ENCODE data around the gene XYLT1.

Gene XYLT1

GRCh38 chr16:17397499-17397891, 73.3 kb downstream of the XYLT1 start:
- DNase-seq (ENCODE audit: low read depth) = no peak

DNA sequence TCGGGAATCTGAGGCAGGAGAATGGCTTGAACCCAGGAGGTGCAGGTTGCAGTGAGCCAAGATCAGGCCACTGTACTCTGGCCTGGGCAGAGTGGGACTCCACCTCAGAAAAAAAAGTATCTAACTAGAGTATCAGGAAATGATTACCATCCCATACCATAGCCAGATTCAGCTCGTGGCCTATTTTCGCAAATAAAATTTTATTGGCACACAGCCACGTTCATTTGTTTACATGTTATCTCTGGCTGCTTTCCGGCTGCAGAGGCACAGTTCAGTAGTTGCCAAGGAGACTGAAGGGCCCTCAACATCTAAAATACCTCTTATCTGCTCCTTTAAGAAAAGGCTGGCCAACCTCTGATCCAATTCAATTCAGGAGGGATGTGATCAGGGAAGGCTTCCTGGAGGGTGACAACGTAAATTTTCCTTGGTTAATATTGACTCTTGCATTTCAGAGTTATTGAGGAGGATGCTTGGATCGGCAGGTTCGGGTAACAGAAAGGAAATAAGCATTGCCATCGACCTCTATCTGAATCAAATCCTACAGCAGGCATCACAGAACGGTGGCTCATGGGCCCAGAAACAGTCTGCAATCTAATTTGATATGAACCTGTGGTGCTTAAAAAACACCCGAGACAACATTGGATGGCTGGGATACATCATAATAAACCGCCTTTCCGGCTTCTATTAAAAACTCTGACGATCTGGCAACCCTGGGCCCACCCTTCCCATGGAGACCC, 73.8 kb downstream of the XYLT1 start:
- no peak for DNase-seq (ENCODE audit: low read depth)

- no peak for DNase-seq (ENCODE audit: low read depth)
These were observed 74.8 kb downstream of the XYLT1 start for GRCh38 chr16:17395849-17396480.

DNA sequence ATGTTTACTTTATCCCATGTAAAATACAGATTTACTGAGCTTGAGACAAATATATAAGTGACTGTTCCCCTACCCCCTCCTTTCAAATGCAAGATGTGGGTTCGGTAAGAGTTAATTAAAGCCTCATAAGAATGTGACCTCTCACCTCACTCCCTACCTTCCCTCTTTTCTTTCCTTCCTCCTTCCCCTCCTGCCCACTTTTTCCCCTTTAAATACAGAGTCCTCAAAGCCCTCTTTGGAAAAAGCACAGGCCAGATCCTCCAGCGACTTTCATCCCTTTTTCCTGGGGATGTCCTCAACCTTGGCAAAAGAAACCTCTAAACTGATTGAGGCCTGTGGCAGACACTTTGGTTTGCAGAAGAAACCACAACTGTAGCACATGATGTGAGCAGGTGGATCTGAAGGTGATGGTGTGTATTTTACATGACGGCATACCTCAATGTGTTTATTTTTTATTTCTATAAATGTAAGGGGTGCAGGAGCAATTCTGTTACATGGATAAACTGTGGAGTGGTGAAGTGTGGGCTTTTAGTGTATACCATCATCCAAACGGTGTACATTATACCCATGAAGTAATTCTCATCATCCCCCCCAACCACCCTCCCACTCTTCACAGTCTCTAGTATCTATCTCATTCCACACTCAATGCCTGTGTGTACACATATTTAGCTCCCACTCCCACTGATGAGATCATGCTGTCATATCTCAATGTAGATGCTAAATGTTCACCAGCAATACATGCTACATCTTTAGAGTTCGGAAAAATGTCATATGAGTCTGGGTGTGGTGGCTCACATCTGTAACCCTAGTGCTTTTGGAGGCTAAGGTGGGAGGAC, 77.7 kb downstream of the XYLT1 start:
- DNase-seq (ENCODE audit: low read depth) = no peak

DNA sequence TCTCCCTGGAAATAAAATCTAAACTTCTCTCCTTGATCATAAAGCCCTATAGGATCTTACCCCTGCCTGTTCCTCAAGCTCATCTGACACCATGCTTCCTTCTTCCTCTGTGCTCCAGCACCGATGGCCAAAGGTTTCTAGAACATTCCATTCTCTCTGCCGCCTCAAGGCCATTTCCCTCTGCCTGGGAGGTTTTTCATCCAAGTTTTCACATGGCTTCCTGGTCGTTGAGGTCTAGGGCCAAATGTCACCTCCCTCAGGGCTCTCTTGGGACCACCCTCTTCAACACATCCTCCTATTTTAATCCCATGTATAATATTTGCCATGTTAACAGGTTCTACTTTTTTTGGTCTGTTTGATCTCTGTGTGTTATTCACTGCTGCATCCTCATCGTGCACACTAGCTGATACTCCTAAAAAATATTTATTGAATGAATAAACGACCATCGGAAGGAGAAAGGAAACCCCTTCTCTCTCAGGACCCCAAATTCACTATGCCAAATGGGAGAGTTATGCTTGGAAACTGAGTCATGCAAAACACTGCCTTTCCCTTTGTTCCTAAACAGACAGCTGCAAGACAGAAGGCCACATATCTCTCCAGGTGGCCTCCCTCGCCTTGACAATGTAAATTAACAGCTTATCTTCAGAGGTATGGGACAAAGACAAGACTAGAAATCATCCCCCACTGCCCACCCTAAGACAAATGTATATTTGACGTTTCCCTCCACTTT, 78.5 kb downstream of the XYLT1 start:
- no peak for DNase-seq (ENCODE audit: low read depth)

- no peak for DNase-seq (ENCODE audit: low read depth)
These were observed 79.0 kb downstream of the XYLT1 start for GRCh38 chr16:17391715-17392114.

DNA sequence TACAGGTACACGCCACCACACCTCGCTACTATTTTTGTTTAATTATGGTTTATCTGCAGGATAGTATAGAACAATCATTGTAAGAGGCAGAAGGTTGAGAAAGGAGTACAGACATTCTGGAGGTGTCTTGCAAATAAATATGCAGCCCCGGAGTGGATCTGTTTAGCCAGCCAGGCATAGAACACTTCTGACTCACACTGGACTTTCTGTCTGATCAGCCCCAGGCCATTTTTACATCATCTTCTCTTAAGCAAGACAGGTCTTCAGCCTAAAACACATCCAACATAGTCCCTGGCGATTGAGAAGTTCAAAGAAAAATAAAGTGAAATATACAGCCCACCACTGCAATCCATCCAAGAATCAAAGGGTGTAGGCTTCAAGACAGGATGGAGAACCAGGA, 81.4 kb downstream of the XYLT1 start:
- no peak for DNase-seq (ENCODE audit: low read depth)

DNA sequence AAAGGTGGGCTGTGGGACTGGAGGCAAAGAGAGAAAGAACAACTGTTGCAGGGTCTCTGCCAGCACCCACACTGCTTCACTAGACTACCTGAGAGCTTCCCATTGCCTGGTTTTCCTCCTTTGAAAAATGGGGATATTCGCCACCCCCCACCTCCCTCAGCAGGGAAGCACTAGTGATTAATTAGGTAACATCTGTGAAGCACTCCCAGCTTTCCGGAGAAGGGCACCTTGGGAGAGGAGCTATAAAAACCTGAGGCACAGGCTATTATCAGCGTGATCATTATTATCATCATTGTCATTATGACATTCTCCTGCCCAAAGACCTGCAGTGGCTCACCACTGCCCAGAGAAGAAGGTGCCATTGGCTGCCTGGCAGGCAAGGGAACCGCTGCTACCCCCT, 83.5 kb downstream of the XYLT1 start:
- DNase-seq (ENCODE audit: low read depth) = no peak

DNA sequence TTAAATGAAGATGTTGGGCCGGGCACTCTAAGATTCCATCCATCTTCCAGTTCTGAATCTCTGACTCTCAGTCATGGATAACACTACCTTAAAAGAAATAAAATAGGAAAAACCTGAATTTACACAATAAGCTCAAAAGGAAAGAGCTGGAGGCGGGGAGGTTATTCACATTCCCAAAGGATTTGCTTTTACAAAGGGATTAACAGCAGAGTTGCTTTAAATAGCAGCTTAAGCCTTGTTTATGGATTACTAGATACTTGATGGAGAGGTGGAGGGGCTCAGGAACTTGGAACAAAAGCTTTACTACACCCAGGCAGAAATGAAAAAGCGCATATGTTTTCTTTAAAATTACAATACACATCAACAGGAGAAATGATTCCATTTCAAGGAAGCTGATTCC, 84.5 kb downstream of the XYLT1 start:
- no peak for DNase-seq (ENCODE audit: low read depth)

- no peak for DNase-seq (ENCODE audit: low read depth)
These were observed 86.3 kb downstream of the XYLT1 start for GRCh38 chr16:17384471-17384870.

- no peak for DNase-seq (ENCODE audit: low read depth)
These were observed 87.6 kb downstream of the XYLT1 start for GRCh38 chr16:17382949-17383863.

DNA sequence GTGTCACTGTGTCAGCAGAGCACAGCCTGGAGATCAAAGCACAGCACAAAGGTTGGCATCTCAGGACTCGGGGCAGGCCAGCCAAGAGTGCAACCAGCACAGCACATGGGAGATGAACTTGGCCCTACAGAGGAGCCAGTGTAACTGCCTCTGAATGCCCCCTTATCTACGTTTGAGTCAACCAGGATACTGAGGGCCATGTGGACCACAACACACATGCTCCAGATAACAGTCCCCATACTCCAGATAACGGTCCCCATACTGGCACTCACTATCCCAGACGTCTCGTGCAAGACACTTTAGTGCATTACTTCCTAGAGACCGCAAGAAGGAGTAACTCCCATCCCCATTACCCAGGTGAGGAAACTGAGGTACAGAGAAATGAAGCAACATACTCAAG, 88.2 kb downstream of the XYLT1 start:
- DNase-seq (ENCODE audit: low read depth) = no peak

DNA sequence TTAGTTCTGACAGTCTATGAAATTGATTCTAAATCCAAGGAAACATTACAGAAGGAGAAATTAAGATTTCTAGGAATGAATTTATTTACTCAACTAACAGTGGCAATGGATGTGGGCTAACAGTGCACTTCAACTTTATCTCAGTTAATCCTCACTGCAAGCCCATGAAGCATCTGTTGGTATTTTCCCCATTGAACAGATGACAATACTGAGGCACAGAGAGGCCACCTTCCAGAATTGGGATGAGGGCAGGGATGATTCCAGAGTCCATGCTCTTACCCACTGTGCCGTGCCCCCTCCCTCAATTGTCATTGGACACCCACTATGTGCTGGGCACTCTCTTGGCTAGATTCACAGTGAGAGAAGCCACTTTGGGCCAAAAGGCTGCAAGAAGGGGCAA, 89.0 kb downstream of the XYLT1 start:
- no peak for DNase-seq (ENCODE audit: low read depth)

DNA sequence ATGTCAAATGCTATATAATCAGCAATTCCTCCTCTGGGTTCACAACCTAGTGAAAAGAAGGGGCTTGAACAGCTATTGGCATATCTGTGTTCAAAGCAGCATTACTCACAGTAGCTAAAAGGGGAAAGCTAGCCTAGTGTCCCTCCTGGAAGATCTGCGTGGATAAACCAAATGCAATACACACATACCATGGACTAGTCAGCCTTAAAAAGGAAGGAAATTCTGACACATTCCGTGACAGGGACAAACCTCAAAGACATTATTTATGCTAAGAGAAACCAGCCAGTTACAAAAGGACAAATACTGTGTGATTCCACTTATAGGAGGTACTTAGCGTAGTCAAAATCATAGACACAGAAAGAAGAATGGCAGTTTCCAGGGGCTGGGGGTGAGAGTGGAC, 90.1 kb downstream of the XYLT1 start:
- no peak for DNase-seq (ENCODE audit: low read depth)

DNA sequence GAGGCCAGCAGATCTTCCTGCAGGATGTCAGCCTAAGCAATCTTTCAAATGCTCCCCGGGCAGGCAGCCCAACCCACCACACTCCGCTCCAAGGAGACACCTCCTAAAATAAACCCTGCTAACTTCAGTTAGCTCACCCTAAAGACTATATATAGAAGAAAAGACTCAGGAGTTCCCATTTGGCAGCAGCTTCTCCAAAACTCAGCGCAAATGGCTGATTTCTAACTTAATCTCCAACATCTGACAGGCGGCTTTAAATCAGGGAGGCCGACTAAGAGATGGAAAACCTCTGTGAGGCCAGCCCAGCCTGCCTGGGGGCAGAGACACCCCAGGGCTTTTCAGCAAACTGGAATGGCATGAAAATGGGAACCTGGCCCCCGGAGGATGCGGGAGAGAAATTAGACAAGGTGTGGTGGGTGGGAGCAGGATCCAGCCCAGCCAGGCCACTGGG, 91.6 kb downstream of the XYLT1 start:
- DNase-seq (ENCODE audit: low read depth) = no peak

GRCh38 chr16:17377360-17378324, 93.1 kb downstream of the XYLT1 start:
- DNase-seq (ENCODE audit: low read depth) = no peak

GRCh38 chr16:17375461-17376304, 95.1 kb downstream of the XYLT1 start:
- no peak for DNase-seq (ENCODE audit: low read depth)

- no peak for DNase-seq (ENCODE audit: low read depth)
These were observed 96.0 kb downstream of the XYLT1 start for GRCh38 chr16:17374668-17375255.

DNA sequence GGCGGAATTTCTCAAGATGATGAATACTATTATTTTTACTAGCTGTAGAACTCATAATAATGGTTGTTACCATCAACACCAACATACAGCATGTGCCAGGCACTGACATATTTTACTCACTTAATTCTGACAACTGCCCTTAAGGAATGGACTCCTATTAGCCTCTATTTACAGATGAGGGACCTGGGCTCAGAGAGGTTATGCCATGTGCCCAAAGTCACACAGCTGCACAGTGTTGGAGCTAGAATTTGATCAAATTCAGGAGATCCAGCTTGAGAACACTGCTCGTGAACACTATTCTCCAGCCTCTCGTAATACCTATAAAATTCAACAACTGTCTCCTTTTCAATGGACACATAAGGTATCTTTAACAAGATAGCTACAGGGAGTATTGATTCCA, 97.2 kb downstream of the XYLT1 start:
- DNase-seq (ENCODE audit: low read depth) = no peak

Data from stimulated activated CD8-positive, alpha-beta memory T cell treated with anti-CD3 and anti-CD28 coated beads, Interleukin-15, amount 100 ng/mL, for 24 hours (primary cell).